GM12878 (cell line): ENCODE measurements around the gene CDKN2B-AS1. TPM values are rescaled to one million over a fixed set of nuclear protein-coding genes. Genes with fewer than 3 reads are reported as not detected.

ENCODE experiments used
- ETV6 ChIP-seq, 2 experiments: fragments of 450-650 bp in 1 of 2; IDR thresholded peaks in 1 of 2; conservative IDR thresholded peaks in 1 of 2; 2 replicates each; pipeline ENCODE4 v1.6.1; 2014; ENCODE audit warnings: antibody characterized with exemption in 1 of 2, borderline replicate concordance in 1 of 2, low read depth in 1 of 2, mild to moderate bottlenecking in 1 of 2, moderate library complexity in 1 of 2
- FOXM1 ChIP-seq: IDR thresholded peaks from 2 replicates; pipeline ENCODE4 v1.6.1; 2012; ENCODE audit warnings: low read depth, mild to moderate bottlenecking, inconsistent platforms, low read length, moderate library complexity
- NFYA ChIP-seq: IDR thresholded peaks from 2 replicates; pipeline ENCODE4 v1.6.1; 2011; ENCODE audit warnings: low read depth, mild to moderate bottlenecking, low read length, improper control_type of control experiment, borderline replicate concordance
- NR2C2 ChIP-seq: IDR thresholded peaks from 2 replicates; pipeline ENCODE4 v1.6.1; 2011; ENCODE audit warnings: borderline replicate concordance, low read depth; ENCODE audit not compliant: control insufficient read depth, insufficient read length
- POLR2AphosphoS2 ChIP-seq: IDR thresholded peaks from 2 replicates; pipeline ENCODE4 v1.6.1; 2011; ENCODE audit warnings: low read depth, mild to moderate bottlenecking, low read length, improper control_type of control experiment, moderate library complexity
- RB1 ChIP-seq: fragments of 450-650 bp; formaldehyde crosslinking; IDR thresholded peaks from 2 replicates; pipeline ENCODE4 v1.6.1; 2017; ENCODE audit warnings: mild to moderate bottlenecking, borderline replicate concordance
- SIX5 ChIP-seq: IDR thresholded peaks from 2 replicates; pipeline ENCODE4 v1.6.1; 2011; ENCODE audit warnings: mild to moderate bottlenecking, low read depth, low read length, moderate library complexity; ENCODE audit not compliant: severe bottlenecking
- YY1 ChIP-seq: IDR thresholded peaks from 2 replicates; pipeline ENCODE4 v1.6.1; 2011; ENCODE audit warnings: low read depth, mild to moderate bottlenecking, low read length
- polyA plus RNA-seq, 11 experiments: library from polyadenylated mRNA; depleted of rRNA in 4 of 11; unstranded in 6 of 11; stranded (reverse) in 5 of 11; fragments of >200 nt; fragmentation: Nextera tagmentation in 4 of 11; fragmentation: Illumina TruSeq in 1 of 11; extraction: Ambion mirVana in 4 of 11; extraction: Trizol in 1 of 11; gene quantifications; 1 replicate in 1 of 11; 2 replicates in 10 of 11; pipeline versions ENCODE4 v1.2.1 to v1.2.3, GENCODE V29; 2011 to 2016; ENCODE audit warnings: inconsistent platforms in 2 of 11, missing spikeins in 2 of 11, low read depth in 1 of 11
- total RNA-seq, 4 experiments: library from RNA; depleted of rRNA in 3 of 4; stranded (reverse); fragments of >200 nt in 3 of 4; fragmentation: Illumina TruSeq in 1 of 4; extraction: Trizol in 1 of 4; gene quantifications; 2 replicates each; pipeline versions ENCODE4 v1.2.1 to v1.2.3, GENCODE V29; 2013 to 2021
- TF ChIP-seq, protein P1 (sequence below): IDR thresholded peaks from 2 replicates; pipeline ENCODE4 v1.6.1; 2012; ENCODE audit warnings: improper control_type of control experiment, low read depth, low read length; ENCODE audit not compliant: insufficient replicate concordance

Gene CDKN2B-AS1
- total and polyA plus RNA-seq, 10 of the 15 experiments (the other 5 are each of a cell fraction or from before 2014, with no cell fraction given), result 0.22 to 2.2 (median 1.0) TPM; not detected in 1

DNA sequence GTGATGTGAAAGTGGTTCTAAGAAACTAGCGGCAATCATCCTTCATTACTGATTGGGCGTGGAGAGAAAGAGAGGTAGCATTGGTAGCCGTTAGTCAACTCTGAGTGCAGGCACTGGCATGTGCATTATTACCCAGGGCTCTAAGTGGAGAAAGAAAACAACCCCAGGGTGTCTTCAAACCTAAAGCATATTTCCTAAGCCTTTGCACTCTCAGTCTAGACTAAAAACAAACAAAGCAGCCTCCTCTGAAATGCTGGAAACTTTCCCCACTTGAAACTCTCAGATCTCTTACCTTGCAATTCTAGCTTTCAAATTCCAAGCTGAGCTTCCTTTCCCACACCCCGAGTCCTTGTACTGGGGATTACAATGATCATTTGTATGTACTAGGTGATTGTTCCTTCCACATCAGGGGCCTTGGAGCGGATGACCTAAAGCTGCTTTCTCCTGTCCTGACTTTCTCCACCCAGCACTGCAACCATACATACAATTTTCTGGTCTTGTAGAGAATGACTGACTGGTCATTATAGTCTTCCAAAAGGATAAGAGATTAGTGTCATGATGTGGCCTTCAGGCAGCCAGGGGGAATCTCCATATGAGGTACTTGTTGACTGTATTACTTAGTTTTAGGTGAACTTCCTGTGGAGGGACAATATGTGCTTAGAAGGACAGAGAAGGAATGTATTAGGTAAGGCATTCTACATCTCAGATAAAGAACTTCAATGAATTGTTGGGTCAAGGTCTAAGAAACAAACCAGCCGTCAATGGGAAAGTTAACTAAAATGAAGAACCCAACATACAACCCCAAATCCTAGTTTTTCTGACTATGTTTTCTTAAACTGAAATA is 112.8 kb downstream of the CDKN2B-AS1 start (continued):
- TF ChIP-seq POLR2AphosphoS2 (no peak), NFYA (no peak), RB1 (no peak), NR2C2 (no peak), YY1 (no peak), ETV6 (conservative IDR thresholded peaks at IDR 0.05 in 1 of 2, IDR thresholded peaks at IDR 0.05 in 1 of 2; ENCODE audit: borderline replicate concordance in 1 of 2, low read depth in 1 of 2) (no peak), SIX5 (no peak), FOXM1 (no peak)
- TF ChIP-seq, protein P1, sequence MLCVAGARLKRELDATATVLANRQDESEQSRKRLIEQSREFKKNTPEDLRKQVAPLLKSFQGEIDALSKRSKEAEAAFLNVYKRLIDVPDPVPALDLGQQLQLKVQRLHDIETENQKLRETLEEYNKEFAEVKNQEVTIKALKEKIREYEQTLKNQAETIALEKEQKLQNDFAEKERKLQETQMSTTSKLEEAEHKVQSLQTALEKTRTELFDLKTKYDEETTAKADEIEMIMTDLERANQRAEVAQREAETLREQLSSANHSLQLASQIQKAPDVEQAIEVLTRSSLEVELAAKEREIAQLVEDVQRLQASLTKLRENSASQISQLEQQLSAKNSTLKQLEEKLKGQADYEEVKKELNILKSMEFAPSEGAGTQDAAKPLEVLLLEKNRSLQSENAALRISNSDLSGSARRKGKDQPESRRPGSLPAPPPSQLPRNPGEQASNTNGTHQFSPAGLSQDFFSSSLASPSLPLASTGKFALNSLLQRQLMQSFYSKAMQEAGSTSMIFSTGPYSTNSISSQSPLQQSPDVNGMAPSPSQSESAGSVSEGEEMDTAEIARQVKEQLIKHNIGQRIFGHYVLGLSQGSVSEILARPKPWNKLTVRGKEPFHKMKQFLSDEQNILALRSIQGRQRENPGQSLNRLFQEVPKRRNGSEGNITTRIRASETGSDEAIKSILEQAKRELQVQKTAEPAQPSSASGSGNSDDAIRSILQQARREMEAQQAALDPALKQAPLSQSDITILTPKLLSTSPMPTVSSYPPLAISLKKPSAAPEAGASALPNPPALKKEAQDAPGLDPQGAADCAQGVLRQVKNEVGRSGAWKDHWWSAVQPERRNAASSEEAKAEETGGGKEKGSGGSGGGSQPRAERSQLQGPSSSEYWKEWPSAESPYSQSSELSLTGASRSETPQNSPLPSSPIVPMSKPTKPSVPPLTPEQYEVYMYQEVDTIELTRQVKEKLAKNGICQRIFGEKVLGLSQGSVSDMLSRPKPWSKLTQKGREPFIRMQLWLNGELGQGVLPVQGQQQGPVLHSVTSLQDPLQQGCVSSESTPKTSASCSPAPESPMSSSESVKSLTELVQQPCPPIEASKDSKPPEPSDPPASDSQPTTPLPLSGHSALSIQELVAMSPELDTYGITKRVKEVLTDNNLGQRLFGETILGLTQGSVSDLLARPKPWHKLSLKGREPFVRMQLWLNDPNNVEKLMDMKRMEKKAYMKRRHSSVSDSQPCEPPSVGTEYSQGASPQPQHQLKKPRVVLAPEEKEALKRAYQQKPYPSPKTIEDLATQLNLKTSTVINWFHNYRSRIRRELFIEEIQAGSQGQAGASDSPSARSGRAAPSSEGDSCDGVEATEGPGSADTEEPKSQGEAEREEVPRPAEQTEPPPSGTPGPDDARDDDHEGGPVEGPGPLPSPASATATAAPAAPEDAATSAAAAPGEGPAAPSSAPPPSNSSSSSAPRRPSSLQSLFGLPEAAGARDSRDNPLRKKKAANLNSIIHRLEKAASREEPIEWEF, result no peak
